CD14-positive monocyte (primary cell): ENCODE results near the gene ZNF280D. TPM values are rescaled to one million over a fixed set of nuclear protein-coding genes. Genes with fewer than 3 reads are reported as not detected.

ENCODE experiments used
- DNase-seq, 3 donors: peaks; one replicate each; pipeline ENCODE4 v3.0.0-alpha.2; 2011 to 2022
- H2AFZ ChIP-seq: 2 replicates; pipeline ENCODE4 v1.6.0; 2012; ENCODE audit warnings: mild to moderate bottlenecking, low read depth, low read length, inconsistent platforms; ENCODE audit not compliant: insufficient read depth, poor library complexity, severe bottlenecking
- H3K27ac ChIP-seq, 2 donors: 1 replicate in 1 of 2; 2 replicates in 1 of 2; pipeline ENCODE4 v1.5.1; 2012 to 2013; ENCODE audit warnings: low read length in 2 of 2, control low read depth in 1 of 2, inconsistent platforms in 1 of 2, low read depth in 1 of 2, mild to moderate bottlenecking in 1 of 2
- H3K27me3 ChIP-seq, 2 donors: one replicate each; pipeline versions ENCODE4 v1.6.0 to v1.6.1; 2011 to 2013; ENCODE audit warnings: low read length in 2 of 2; ENCODE audit not compliant: control insufficient read depth in 2 of 2, insufficient read depth in 2 of 2
- H3K36me3 ChIP-seq, 2 donors: replicated peaks in 1 of 2; 1 replicate in 1 of 2; 2 replicates in 1 of 2; pipeline versions ENCODE4 v1.5.1 to v1.6.1; 2012 to 2013; ENCODE audit warnings: low read length in 2 of 2, control low read depth in 1 of 2, inconsistent platforms in 1 of 2, mild to moderate bottlenecking in 1 of 2; ENCODE audit not compliant: insufficient read depth in 2 of 2, control insufficient read depth in 1 of 2
- H3K4me1 ChIP-seq, 2 donors: 1 replicate in 1 of 2; 2 replicates in 1 of 2; pipeline versions ENCODE4 v1.5.1 to v1.6.1; 2012 to 2013; ENCODE audit warnings: low read length in 2 of 2, control low read depth in 1 of 2, inconsistent platforms in 1 of 2, mild to moderate bottlenecking in 1 of 2, moderate library complexity in 1 of 2; ENCODE audit not compliant: insufficient read depth in 2 of 2, control insufficient read depth in 1 of 2
- H3K4me2 ChIP-seq: replicated peaks from 2 replicates; pipeline ENCODE3; 2012; ENCODE audit warnings: low read length, moderate library complexity, mild to moderate bottlenecking; ENCODE audit not compliant: poor library complexity, severe bottlenecking; ENCODE audit errors: extremely low read depth
- H3K4me3 ChIP-seq, 3 experiments: fragments of 200-600 bp in 1 of 3; sonication (generic) in 1 of 3; replicated peaks in 1 of 3; 1 replicate in 2 of 3; 2 replicates in 1 of 3; pipeline ENCODE4 v1.5.1; 2011 to 2013; ENCODE audit warnings: low read length in 3 of 3, mild to moderate bottlenecking in 3 of 3, control low read depth in 2 of 3, low read depth in 2 of 3, inconsistent platforms in 1 of 3, moderate library complexity in 1 of 3
- H3K79me2 ChIP-seq: 2 replicates; pipeline ENCODE4 v1.6.0; 2012; ENCODE audit warnings: mild to moderate bottlenecking, control low read depth, inconsistent platforms, low read length, moderate library complexity; ENCODE audit not compliant: insufficient read depth
- H3K9ac ChIP-seq: 2 replicates; pipeline ENCODE4 v1.6.0; 2017; ENCODE audit warnings: low read length, mild to moderate bottlenecking; ENCODE audit not compliant: insufficient read depth, poor library complexity, severe bottlenecking
- H3K9me3 ChIP-seq, 2 donors: replicated peaks in 1 of 2; 1 replicate in 1 of 2; 2 replicates in 1 of 2; pipeline versions ENCODE4 v1.5.1 to v1.6.1; 2012 to 2013; ENCODE audit warnings: low read length in 2 of 2, control low read depth in 1 of 2; ENCODE audit not compliant: control insufficient read depth in 1 of 2, insufficient read depth in 1 of 2
- H4K20me1 ChIP-seq: 2 replicates; pipeline ENCODE4 v1.6.0; 2012; ENCODE audit warnings: mild to moderate bottlenecking, low read length, control low read depth, moderate library complexity; ENCODE audit not compliant: insufficient read depth
- H3K27ac Mint-ChIP-seq, 7 donors: one replicate each; pipeline ENCODE4 v1.8.0; 2020; ENCODE audit warnings: mild to moderate bottlenecking in 7 of 7, mixed read lengths in 7 of 7, moderate library complexity in 6 of 7, inconsistent platforms in 2 of 7
- H3K27me3 Mint-ChIP-seq, 3 donors: one replicate each; pipeline ENCODE4 v1.8.0; 2021 to 2022; ENCODE audit warnings: low read depth in 3 of 3, mild to moderate bottlenecking in 3 of 3, mixed read lengths in 3 of 3, moderate library complexity in 3 of 3, inconsistent platforms in 1 of 3
- H3K36me3 Mint-ChIP-seq, 2 donors: one replicate each; pipeline ENCODE4 v1.8.0; 2020; ENCODE audit warnings: mixed read lengths in 2 of 2, inconsistent platforms in 1 of 2, mild to moderate bottlenecking in 1 of 2
- H3K4me1 Mint-ChIP-seq: one replicate; pipeline ENCODE4 v1.8.0; 2020; ENCODE audit warnings: mild to moderate bottlenecking, mixed read lengths
- H3K4me3 Mint-ChIP-seq, 2 donors: one replicate each; pipeline ENCODE4 v1.8.0; 2020; ENCODE audit warnings: mild to moderate bottlenecking in 2 of 2, mixed read lengths in 2 of 2, moderate library complexity in 1 of 2
- H3K9me3 Mint-ChIP-seq, 7 donors: one replicate each; pipeline ENCODE4 v1.8.0; 2020 to 2022; ENCODE audit warnings: mixed read lengths in 7 of 7, mild to moderate bottlenecking in 6 of 7, moderate library complexity in 6 of 7, inconsistent platforms in 2 of 7
- CTCF ChIP-seq: fragments of 200-600 bp; IDR thresholded peaks from one replicate; pipeline ENCODE4 v1.8.0; 2022; ENCODE audit warnings: antibody characterized with exemption, mild to moderate bottlenecking
- WGBS: methylation state at CpG from one replicate; pipeline ENCODE4 v1.1.5; 2013; ENCODE audit warnings: missing lambda C conversion rate; ENCODE audit not compliant: insufficient coverage; 5-methylcytosine and 5-hydroxymethylcytosine counted together
- intact Hi-C, 2 donors: fragments of 100-400 bp; cut with micrococcal nuclease; formaldehyde crosslinking; loops; one replicate each; pipeline versions ENCODE4 v1.15.0 to v1.15.1; 2023
- polyA plus RNA-seq, 3 donors: library from polyadenylated mRNA; depleted of rRNA in 1 of 3; unstranded in 2 of 3; stranded (reverse) in 1 of 3; fragments of 300-500 nt in 2 of 3; fragments of >200 nt in 1 of 3; fragmentation: Illumina TruSeq in 2 of 3; gene quantifications; 1 replicate in 2 of 3; 2 replicates in 1 of 3; pipeline ENCODE4 v1.2.3, GENCODE V29; 2012 to 2021

The ZNF280D gene
- polyA plus RNA-seq, 3 donors = 5.1 to 14.2 (median 8.0) TPM

- Mint-ChIP-seq H3K4me1 (no peaks in the 10 kb centered on the region), H3K36me3 (peaks cover 43 to 51% of the 10 kb centered on the region in 2 donors), H3K27me3 (no peaks in the 10 kb centered on the region), H3K27ac (no peak overlapping the region), H3K4me3 (no peak overlapping the region), H3K9me3 (peaks cover 0 to 2% (median 0%) of the 10 kb centered on the region in 7 donors)
- Histone ChIP-seq H3K9me3 (no peaks in the 10 kb centered on the region), H3K36me3 (peaks cover 38 to 63% of the 10 kb centered on the region in 2 donors), H4K20me1 (no peaks in the 10 kb centered on the region), H3K27me3 (no peaks in the 10 kb centered on the region), H3K4me3 (no peak overlapping the region), H3K4me1 (no peaks in the 10 kb centered on the region), H3K79me2 (no peaks in the 10 kb centered on the region), H3K27ac (no peak overlapping the region), H3K4me2 (no peak overlapping the region), H3K9ac (no peak overlapping the region), H2AFZ (no peak overlapping the region)
- TF ChIP-seq CTCF = no peak
- intact Hi-C loops = no loop called here
- WGBS = no CpG with 5 or more reads among the region's 2 CpGs
- DNase-seq = no peak
These were observed 74.1 kb downstream of the ZNF280D start for GRCh38 chr15:56659197-56659596.

- no peak for TF ChIP-seq CTCF
- no CpG with 5 or more reads among the region's 3 CpGs for WGBS
- Mint-ChIP-seq H3K4me3 (no peak overlapping the region), H3K9me3 (peaks cover 0 to 2% (median 0%) of the 10 kb centered on the region in 7 donors), H3K4me1 (no peaks in the 10 kb centered on the region), H3K36me3 (peaks cover 33 to 48% of the 10 kb centered on the region in 2 donors), H3K27me3 (no peaks in the 10 kb centered on the region), H3K27ac (no peak overlapping the region)
- Histone ChIP-seq H3K4me2 (no peak overlapping the region), H3K4me3 (no peak overlapping the region), H2AFZ (no peak overlapping the region), H3K27me3 (no peaks in the 10 kb centered on the region), H3K79me2 (no peaks in the 10 kb centered on the region), H4K20me1 (no peaks in the 10 kb centered on the region), H3K27ac (no peak overlapping the region), H3K36me3 (peaks cover 31 to 56% of the 10 kb centered on the region in 2 donors), H3K9me3 (no peaks in the 10 kb centered on the region), H3K4me1 (no peaks in the 10 kb centered on the region), H3K9ac (no peak overlapping the region)
- DNase-seq = no peak
- intact Hi-C loops = no loop called here
These were observed 78.7 kb downstream of the ZNF280D start for GRCh38 chr15:56654624-56655023.
